Measurements from ENCODE around the gene RUNX1.

Gene RUNX1

DNA sequence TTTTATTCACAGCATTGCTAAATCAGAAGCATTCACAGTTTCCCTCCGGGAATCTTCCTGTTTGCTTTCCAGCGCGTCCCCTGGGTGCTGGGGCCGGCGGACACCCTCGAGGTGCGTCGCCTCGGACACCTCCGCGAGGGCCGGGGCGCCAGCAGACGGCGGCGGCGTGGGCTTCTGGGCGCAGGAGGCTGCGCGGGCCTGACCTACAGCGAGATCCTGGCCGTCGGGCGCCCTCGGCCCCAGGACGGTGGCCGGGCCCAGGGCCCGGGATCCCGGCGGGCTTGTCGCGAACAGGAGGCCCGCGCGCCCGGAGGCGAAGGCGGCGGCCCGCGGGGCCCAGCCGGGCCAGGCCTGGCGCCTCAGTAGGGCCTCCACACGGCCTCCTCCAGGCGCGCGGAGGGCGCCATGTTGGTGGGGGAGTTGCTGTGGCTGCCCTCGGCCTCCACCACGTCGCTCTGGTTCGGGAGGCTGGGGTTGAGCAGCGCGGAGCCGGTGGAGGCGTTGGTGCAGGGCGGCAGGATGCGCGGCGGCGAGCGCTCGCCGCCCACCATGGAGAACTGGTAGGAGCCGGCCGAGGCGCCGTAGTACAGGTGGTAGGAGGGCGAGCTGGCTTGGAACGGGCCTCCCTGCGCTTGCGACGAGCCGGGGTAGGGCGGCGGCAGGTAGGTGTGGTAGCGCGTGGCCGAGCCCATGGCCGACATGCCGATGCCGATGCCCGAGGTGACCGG lies 257.2 kb downstream of the RUNX1 start:
- DNase-seq (ENCODE audit: low read depth, low spot score): no peak

DNA sequence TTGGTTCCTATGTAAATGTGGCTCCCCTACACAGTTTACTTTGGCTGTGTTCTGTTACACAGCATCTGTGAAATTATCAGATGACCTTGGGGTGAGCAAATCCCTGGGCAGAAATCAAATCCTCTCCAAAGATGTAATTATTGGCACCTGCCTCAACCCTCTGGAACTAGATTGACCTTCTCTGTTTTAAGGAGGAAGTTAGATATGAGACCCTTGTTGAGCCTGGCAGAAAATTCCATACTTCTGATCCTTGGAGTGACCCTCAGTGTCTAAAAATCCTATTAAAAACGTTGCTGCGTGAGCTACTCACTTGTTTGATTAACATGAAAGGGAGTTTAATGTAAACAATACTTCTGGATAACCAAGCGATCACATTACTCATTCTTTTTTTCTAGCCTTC lies 258.3 kb downstream of the RUNX1 start:
- no peak for DNase-seq (ENCODE audit: low read depth, low spot score)

DNA sequence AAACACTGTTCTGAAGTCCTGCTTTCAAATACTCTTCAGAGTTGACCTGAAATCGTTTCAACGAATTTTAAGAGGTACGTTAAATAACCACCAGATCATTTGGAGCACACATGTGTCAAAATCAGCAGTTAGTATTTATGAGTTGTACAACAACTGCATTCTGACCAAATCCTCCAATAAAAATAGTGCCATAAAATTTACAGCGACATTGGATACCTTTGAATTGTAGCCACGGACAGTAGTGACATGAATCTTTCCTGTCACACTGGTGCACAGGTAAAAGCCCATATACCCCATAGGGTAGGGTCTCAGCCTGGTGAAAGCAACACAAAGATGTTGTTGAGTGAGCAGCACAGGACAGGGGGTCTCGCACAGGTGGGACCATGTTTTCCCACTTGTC lies 258.8 kb downstream of the RUNX1 start:
- no peak for DNase-seq (ENCODE audit: low read depth, low spot score)

DNA sequence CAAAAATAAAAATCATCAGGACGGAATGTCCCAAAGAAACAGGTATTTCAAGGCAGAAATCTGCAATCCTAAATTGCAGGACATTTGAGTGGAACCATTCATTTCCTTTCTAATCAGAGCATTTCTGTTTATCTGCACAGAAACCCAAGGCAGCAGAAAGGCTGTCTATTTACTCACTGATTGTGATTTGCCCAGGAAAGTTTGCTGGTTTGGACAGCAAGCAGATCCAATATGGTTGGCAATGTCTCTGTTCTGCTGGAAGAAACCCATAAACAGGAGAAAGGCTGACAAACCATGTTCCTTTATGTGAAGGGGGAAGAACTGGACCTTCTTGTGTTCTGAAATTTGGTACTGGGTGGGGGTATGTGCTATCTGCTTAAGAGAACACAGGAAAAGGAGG lies 260.2 kb downstream of the RUNX1 start:
- no peak for DNase-seq (ENCODE audit: low read depth, low spot score)

DNA sequence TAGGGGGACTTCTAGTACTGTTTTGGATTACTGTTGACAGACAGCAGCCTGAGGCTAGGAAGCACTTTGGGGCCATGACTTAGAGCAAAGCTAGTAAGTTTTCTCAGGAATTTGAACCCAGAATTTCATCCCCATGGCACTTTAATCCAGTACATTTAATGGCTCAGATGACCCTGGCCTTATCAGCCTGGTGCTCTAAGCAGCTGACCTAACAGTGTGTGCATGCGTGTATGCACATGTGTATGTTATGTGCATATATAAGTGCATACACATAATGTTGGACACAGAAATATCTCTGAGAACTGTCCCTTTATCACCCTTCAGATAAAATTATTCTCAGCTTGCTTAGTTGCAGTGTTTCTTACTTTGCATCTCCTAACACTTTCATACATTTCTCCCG lies 265.3 kb downstream of the RUNX1 start:
- DNase-seq (ENCODE audit: low read depth, low spot score): no peak

DNA sequence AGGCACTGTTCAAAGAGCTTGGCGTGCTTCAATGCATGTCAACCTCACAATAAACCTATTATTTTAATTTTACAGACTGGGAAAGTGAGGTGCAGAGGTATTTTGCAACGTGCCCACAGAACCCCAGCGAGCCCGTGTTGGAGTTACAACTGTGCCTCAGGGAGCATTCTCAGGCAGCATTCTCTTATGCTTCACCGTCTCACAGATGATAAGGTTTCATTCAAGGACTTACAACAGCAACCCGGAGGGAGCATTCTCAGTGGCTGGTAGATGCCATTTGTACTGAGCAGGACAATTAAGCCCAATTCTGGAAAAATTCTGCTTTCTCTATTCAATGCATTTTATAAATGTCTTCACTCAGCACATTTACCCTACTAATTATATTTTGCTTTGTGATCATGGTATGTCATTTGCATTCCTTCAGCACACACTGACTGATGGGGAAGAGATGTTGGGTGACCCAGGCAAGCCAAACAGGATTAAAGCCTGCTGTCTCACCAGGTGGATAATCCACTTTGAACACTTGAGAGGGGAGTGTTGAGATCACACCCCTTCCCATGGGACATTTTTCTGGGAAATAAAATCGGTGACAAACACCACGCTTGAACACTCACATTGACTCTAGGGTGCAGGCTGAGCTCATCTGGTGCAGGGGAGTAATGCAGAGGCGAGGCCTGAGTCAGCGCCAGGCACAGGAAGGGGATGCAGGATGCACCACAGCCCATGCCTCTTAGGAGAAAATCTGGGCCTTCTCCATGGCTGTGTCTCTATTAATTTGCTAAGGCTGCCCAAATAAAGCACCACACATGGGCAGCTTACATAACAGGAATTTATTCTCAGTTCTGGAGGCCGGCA lies 266.4 kb downstream of the RUNX1 start:
- no peak for DNase-seq (ENCODE audit: low read depth, low spot score)

DNA sequence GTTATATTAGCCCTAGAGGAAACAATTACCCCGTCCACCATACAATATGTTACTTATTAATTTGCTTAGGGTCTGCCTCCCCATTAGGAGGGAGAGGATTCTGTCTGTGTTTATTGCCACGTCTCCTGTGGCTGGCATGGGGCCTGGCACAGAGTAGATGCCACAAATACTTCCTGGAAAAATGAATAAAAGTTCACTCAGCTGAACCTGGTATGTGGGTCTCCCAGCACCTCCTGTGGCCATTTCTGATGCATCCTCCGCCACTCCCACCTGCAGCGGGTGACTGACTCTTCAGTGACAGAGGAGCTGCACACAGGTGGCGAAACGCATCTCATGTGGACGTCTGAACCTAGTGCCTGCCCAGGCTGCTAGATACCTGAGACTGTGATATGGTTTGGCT lies 267.6 kb downstream of the RUNX1 start:
- no peak for DNase-seq (ENCODE audit: low read depth, low spot score)

DNA sequence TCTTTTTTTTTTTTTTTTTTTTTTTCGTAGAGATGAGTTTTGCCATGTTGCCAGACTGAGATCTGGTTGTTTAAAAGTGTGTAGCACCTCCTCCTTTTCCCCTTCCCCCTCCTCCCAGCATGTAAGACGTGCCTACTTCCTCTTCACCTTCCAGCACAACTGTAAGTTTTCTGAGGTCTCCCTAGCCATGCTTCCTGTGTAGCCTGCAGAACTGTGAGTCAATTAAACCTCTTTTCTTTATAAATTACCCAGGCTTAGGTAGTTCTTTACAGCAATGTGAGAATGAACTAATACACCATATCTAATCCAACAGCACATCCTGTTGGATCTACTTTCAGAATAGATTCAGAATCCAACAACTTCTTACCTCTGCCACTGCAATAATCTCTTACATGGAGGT lies 269.2 kb downstream of the RUNX1 start:
- no peak for DNase-seq (ENCODE audit: low read depth, low spot score)

DNA sequence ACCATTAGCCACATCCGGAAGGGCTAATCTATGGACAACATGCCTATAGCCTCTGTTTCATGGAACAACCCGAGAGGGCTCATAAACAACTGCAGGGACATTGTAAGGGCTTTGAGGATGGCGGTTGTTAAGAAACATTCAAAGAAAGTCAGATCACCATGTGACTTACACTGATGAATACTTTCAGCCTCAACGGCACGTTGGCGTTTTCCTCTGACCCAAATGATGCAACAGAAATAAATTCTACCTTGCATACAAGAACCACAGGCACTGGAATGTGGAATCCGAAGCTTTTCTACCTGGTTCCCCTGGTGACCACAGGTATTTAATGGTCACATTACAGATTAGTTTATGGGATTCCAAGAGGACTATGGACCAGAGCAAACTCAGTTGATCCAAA lies 273.3 kb downstream of the RUNX1 start:
- DNase-seq (ENCODE audit: low read depth, low spot score): no peak

DNA sequence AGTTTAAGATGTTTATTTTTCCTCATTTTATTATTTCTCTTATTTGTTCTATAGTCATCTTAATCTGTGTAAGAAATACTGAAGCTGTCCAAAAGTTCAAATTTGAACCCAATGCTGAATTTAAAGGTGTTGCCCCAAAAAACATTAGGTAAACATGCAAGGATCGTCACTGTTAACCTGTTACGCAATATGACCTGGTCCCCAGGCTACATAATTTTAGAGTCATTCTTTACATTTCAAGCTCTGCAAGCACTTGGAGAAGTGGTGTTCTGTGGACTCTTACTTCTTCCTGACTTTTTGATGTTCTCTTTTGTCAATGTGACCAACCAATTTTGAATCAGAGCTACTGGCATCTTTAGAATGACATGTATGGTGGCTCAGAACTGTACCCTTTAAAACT lies 274.4 kb downstream of the RUNX1 start:
- DNase-seq (ENCODE audit: low read depth, low spot score): no peak

DNA sequence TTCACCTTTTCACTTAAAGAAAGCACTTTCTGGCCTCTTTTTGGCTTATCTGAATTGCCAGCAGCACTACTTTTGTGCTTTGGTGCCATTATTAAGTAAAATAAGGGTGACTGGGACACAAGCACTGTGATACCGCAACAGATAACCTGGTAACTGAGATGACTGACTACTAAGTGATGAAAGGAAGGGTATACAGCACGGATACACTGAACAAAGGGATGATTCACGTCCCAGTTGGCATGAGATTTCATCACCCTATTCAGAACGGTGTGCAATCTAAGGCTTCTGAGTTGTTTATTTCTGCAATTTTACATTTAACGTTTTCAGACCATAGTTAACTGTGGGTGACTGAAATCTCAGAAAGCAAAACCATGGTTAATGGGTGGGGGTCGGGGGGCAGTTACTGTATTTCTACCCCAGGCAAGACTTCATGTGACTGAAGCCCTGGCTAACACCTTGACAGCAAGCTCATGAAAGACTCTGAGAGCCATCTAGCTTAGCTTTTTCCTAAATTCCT lies 277.5 kb downstream of the RUNX1 start:
- no peak for DNase-seq (ENCODE audit: low read depth, low spot score)

DNA sequence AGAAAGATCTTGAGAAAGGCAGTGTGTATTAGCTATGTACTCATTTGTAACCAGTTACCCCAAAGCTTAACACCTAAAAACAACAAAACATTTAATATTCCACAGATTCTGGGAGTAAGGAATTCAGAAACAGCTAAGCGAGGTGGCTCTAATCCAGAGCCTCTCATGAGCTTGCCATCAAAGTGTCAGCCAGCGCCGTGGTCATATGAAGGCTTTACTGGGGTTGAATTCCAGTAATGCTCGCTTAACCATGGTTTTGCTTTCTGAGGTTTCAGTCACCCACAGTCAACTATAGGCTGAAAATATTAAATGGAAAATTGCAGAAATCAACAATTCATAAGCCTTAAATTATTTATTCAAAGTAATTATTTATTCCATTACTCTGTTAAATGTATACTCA lies 278.5 kb downstream of the RUNX1 start:
- DNase-seq (ENCODE audit: low read depth, low spot score): no peak

DNA sequence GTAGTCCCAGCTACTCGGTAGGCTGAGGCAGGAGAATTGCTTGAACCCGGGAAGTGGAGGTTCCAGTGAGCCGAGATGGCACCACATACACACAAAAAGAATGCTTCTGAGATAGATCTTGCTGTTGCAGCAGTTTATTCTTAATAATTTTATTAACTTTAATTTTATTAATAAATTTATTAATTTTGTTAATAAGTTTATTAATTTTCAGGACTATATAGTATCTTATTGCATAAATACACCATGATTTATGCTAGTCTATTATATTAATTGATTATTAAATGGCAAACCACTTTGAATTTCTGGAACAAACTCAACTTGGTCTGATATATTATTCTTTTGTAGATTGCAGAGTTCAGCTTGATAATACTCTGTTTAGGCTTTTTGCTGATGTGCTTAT lies 280.8 kb downstream of the RUNX1 start:
- DNase-seq (ENCODE audit: low read depth, low spot score): no peak

DNA sequence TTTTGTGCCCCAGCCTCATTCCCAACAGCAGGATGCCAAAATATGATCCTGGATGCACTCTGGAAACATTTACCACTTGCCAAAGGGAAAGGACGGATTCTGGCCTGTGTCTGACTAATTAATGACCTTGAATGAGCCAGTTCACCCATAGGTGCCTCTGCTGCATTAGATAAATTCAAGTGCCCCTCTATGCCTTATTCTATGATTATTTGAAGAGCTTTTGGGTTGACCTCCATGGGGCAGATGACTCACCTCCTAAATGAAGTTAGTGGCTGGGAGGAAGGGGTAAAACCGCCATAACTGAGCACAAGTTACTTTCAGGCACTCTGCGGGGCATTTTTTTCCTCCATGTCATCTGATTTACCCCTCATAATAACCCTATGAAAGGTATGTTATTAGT lies 282.2 kb downstream of the RUNX1 start:
- no peak for DNase-seq (ENCODE audit: low read depth, low spot score)

DNA sequence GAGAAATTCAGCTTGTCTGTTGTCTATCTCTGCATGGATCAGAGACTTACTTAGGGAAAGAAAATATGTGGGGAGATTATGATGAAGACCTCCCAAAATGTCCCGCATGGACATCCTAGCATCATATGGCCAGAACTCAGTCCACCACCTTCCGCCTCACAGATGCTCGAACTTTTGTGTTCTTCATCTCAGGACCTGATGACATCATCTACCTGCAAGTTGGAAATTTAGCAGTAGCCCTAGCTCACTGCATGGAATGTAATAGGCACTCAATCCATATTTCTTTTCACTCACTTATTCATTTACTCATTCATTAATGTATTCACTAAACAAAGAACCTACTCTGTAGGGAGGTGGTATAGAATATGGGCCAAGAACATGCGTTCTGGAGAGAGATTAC lies 283.5 kb downstream of the RUNX1 start:
- no peak for DNase-seq (ENCODE audit: low read depth, low spot score)

DNA sequence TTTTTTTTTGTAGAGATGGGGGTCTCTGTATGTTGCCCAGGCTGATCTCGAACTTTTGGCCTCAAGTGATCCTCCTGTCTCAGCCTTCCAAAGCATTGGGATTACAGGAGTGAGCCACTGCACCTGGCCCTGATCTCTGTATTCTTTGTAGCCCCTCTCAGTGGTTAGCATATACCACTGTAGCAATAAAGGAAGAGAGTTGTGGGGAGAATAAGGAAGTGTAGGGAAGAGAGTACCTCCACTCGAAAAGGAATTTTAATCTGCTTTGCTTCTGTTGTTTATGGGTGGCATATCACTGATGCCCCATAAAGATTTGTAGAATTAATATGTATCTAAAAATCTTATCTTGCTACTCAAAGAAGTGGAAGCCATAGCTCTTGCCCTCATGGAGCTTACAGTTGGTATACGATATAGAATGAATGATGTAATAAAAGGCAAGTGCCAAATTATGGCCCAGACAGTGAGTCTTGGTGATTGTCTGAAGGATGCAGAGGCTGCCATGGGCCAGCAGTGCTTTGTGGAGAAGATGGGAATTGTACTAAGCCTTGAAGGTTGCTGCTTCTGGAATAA lies 284.3 kb downstream of the RUNX1 start:
- no peak for DNase-seq (ENCODE audit: low read depth, low spot score)

DNA sequence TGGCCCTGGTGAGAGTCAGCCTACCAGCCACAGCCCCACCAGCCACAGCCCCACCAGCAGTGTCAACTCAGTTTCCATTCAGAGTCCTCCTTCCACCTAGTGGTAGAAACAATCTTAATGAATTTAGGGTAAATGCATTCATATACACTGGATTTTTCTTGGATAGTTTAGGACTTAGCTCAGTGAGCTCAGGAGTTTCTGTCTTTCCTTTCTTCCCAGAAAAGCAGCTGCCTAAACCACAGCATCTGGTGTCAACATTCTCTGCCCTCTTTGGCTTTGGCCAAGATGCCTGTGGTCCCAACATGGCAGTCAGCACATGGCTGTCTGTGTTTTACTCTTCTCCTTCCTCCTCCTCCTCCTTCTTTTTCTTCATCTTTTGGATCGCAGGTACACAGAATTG lies 286.3 kb downstream of the RUNX1 start:
- DNase-seq (ENCODE audit: low read depth, low spot score): no peak

DNA sequence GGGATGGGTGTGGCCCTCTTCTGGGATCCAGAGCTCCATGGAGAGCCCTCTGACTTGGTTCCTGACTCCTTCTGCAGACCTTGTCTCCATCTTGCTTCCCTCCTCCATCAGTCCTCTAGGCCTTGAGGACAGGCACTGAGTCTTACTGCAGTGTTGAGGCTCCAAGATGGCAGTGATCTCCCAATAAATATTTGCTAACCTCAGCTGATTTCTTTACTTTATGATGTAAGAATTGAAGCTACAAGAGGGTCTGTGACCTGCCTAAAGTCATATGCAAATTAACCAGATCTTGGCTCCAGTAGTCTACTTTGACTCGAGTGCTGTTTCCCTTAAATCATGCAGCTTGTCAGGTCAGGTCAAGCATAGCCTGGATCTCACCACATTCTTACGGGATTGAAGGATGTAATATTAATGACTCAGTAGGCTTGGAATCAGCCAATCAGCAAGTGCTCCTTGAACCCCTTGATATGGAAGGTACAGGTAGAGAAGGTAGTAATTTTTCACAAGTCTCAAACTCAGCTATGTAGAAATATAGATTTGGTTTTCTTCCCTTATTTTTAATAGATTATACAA lies 287.3 kb downstream of the RUNX1 start:
- DNase-seq (ENCODE audit: low read depth, low spot score): no peak

DNA sequence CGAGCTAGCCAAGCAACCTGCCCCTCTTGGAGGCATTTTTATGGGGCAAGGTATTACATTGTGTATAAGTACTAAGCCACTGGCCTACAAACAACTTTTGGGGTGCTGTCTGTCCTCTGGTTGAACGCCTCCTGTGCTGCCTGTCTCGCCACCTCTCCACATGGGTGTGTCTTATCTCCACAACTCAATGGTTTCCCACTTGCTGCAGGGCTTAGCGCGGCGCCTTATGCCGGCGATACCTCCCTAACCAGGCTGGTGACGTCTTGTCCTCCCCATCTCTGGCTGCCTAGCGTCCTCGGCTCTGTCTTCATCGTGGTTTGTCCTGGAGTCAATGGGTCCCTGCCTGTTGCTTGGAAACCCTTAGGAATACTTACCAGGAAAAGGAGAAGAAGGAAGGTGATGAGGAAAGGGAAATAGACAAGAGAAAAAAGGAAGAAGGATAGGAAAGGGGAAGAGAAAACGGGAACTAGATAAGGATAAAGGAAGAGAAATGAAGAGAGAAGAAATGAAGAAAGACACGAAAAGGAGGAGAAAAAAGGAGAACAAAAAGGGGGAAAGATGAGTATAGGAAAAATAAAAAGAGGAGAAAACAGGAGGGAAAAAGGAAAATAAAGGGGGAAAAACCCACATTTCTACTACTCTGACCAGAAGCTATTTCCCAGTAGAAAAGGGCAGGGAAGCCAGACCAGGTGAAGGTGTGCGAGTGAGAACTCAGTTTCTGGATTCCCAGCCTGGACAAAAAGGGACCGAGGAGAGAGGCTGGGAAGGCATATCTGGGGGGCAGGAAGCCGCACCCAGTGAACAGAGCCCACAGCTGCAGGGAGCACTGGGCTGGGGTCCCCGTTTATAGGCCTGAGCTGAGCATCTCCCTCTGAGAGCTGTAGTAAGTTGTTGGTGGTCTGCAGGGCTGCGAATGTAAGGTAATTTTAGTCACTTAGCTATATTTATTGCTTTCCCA lies 294.1 kb downstream of the RUNX1 start:
- DNase-seq (ENCODE audit: low read depth, low spot score): no peak

DNA sequence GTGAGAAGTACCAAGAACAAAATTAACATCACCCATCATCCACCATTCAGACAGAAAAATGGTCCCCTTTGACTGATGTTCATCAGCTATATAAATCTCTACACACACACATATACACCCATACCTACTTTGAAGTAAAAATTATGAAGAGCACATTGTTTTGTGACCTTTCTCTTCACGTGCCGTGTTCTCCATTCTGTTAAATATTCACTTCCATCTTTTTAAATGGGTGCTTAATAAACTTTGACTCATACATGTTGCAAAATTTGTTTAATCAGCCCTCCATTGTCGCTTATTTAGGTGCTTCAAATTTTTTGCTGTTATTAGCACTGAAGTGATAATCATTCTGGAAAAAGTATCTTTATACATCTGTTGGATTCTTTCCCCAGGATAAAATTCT lies 300.2 kb downstream of the RUNX1 start:
- no peak for DNase-seq (ENCODE audit: low read depth, low spot score)

DNA sequence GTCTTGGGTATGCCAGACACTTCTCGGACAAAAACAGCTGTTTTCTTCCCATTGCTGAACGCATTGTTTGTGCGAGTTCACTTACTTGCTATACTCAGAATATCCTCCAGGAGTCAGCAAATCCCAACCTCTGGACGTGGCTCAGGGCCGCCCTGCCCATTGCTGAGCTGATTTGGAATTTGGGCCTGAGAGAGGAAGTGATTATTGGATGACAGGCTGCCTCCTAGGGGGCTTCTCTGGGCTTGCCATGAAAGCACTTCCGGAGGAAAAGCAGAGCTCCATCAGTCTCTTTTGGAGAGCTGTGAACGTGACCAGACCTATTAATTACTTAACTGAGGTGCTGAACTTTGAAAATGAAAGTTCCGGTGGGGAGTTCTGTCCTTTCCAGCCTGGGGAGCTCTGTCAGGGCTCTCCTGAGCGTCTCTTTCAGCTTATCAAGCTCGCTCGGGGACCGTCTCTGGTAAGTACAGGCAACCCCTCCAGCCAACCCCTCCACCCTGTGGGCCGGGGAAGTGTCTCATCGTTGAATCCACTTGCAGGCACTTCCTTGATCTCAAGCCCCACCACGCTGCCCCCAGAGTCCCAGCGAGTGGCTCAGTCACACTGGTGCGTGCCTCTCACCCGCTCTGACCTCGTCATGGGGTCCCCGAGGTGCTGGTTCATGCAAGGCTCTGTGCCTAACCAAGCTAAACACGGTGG lies 303.4 kb downstream of the RUNX1 start:
- DNase-seq (ENCODE audit: low read depth, low spot score): peak; percentile 93
